B cell (primary cell): ENCODE results near the gene IL34. TPM values are rescaled to one million over a fixed set of nuclear protein-coding genes. Genes with fewer than 3 reads are reported as not detected.

ENCODE experiments used
- ATAC-seq: fragments of 200-7000 bp; cut with Tn5 transposase; one replicate; pipeline ENCODE4 v1.10.0; 2021; ENCODE audit warnings: low read depth, mild to moderate bottlenecking, moderate number of reproducible peaks, moderate library complexity
- CTCF ChIA-PET: fragments of 350-600 bp; sonication (Branson Sonifier 250); formaldehyde crosslinking; loops from one replicate; lab custom pipeline; 2021; ENCODE audit warnings: antibody characterized with exemption, inconsistent platforms; lab: Charles Lee
- POLR2A ChIA-PET: fragments of 350-600 bp; sonication (Branson Sonifier 250); formaldehyde crosslinking; loops from one replicate; lab custom pipeline; 2021; ENCODE audit warnings: antibody characterized with exemption; lab: Charles Lee
- DNase-seq: peaks from one replicate; pipeline ENCODE4 v3.0.0; 2013
- H2AFZ ChIP-seq: 2 replicates; pipeline ENCODE4 v1.6.1; 2012; ENCODE audit warnings: mild to moderate bottlenecking, low read depth, low read length; ENCODE audit not compliant: insufficient read depth, poor library complexity, severe bottlenecking
- H3K27ac ChIP-seq, 2 donors: 1 replicate in 1 of 2; 2 replicates in 1 of 2; pipeline ENCODE4 v1.5.1; 2012 to 2013; ENCODE audit warnings: low read length in 2 of 2, mild to moderate bottlenecking in 2 of 2, moderate library complexity in 1 of 2
- H3K27me3 ChIP-seq, 4 experiments: fragments of 200-600 bp in 1 of 4; sonication (generic) in 1 of 4; replicated peaks in 1 of 4; 1 replicate in 2 of 4; 2 replicates in 2 of 4; pipeline versions ENCODE4 v1.6.1 to v1.7.0; 2013 to 2016; ENCODE audit warnings: low read length in 3 of 4, mild to moderate bottlenecking in 2 of 4, mixed read lengths in 1 of 4, moderate library complexity in 1 of 4; ENCODE audit not compliant: insufficient read depth in 4 of 4, control insufficient read depth in 3 of 4; ENCODE audit errors: control extremely low read depth in 1 of 4
- H3K36me3 ChIP-seq, 2 experiments: replicated peaks in 1 of 2; 1 replicate in 1 of 2; 2 replicates in 1 of 2; pipeline versions ENCODE4 v1.6.1 to v1.7.1; 2013; ENCODE audit warnings: low read length in 1 of 2; ENCODE audit not compliant: insufficient read depth in 2 of 2, control insufficient read depth in 1 of 2; ENCODE audit errors: control extremely low read depth in 1 of 2, extremely low read depth in 1 of 2
- H3K4me1 ChIP-seq, 2 donors: fragments of 200-600 bp in 1 of 2; sonication (generic) in 1 of 2; 1 replicate in 1 of 2; 2 replicates in 1 of 2; pipeline versions ENCODE4 v1.5.1 to v1.6.1; 2013 to 2017; ENCODE audit warnings: low read length in 2 of 2; ENCODE audit not compliant: control insufficient read depth in 2 of 2, insufficient read depth in 2 of 2
- H3K4me2 ChIP-seq: replicated peaks from 2 replicates; pipeline ENCODE3; 2012; ENCODE audit warnings: mild to moderate bottlenecking, low read depth, low read length; ENCODE audit not compliant: poor library complexity, severe bottlenecking
- H3K4me3 ChIP-seq, 5 experiments: fragments of 200-600 bp in 1 of 5; sonication (generic) in 1 of 5; 1 replicate in 3 of 5; 2 replicates in 2 of 5; pipeline versions ENCODE4 v1.5.1 to v1.7.0; 2011 to 2016; ENCODE audit warnings: low read length in 4 of 5, mild to moderate bottlenecking in 4 of 5, low read depth in 2 of 5, control low read depth in 1 of 5, moderate library complexity in 1 of 5; ENCODE audit not compliant: insufficient read depth in 1 of 5; ENCODE audit errors: control extremely low read depth in 1 of 5, extremely low read depth in 1 of 5
- H3K79me2 ChIP-seq: fragments of 200-600 bp; sonication (generic); one replicate; pipeline ENCODE4 v1.6.0; 2016; ENCODE audit warnings: low read length; ENCODE audit not compliant: control insufficient read depth, insufficient read depth
- H3K9ac ChIP-seq: fragments of 200-600 bp; sonication (generic); 2 replicates; pipeline ENCODE4 v1.6.1; 2017; ENCODE audit warnings: mild to moderate bottlenecking, low read length, moderate library complexity
- H3K9me3 ChIP-seq, 3 donors: one replicate each; pipeline versions ENCODE4 v1.6.1 to v1.7.1; 2013; ENCODE audit warnings: low read length in 2 of 3; ENCODE audit not compliant: control insufficient read depth in 2 of 3, insufficient read depth in 1 of 3; ENCODE audit errors: control extremely low read depth in 1 of 3
- H4K20me1 ChIP-seq: 2 replicates; pipeline ENCODE4 v1.6.0; 2012; ENCODE audit warnings: mild to moderate bottlenecking, low read length; ENCODE audit not compliant: insufficient read depth, control insufficient read depth, poor library complexity, severe bottlenecking
- H3K27ac Mint-ChIP-seq: one replicate; pipeline ENCODE4 v1.8.0; 2021; ENCODE audit warnings: mixed read lengths
- H3K27me3 Mint-ChIP-seq: one replicate; pipeline ENCODE4 v1.8.0; 2021; ENCODE audit warnings: mixed read lengths
- H3K4me1 Mint-ChIP-seq: one replicate; pipeline ENCODE4 v1.8.0; 2021; ENCODE audit warnings: mixed read lengths
- H3K4me3 Mint-ChIP-seq: one replicate; pipeline ENCODE4 v1.8.0; 2021; ENCODE audit warnings: mixed read lengths
- H3K9me3 Mint-ChIP-seq: one replicate; pipeline ENCODE4 v1.8.0; 2022; ENCODE audit warnings: mixed read lengths; ENCODE audit not compliant: insufficient read depth
- CTCF ChIP-seq: fragments of 200-600 bp; IDR thresholded peaks from one replicate; pipeline ENCODE4 v1.8.0; 2022; ENCODE audit warnings: antibody characterized with exemption, mild to moderate bottlenecking
- EZH2 ChIP-seq: IDR thresholded peaks from 2 replicates; pipeline ENCODE4 v1.6.1; 2012; ENCODE audit warnings: borderline replicate concordance, low read depth, mild to moderate bottlenecking, moderate library complexity, low read length; ENCODE audit not compliant: insufficient read depth, poor library complexity, severe bottlenecking
- WGBS: methylation state at CpG from one replicate; pipeline ENCODE4 v1.1.5; 2013; ENCODE audit warnings: missing lambda C conversion rate; ENCODE audit not compliant: insufficient coverage; 5-methylcytosine and 5-hydroxymethylcytosine counted together
- intact Hi-C: fragments of 100-400 bp; cut with micrococcal nuclease; formaldehyde crosslinking; loops from one replicate; pipeline ENCODE4 v1.10.0; 2022
- polyA plus RNA-seq: library from polyadenylated mRNA; depleted of rRNA; stranded (reverse); fragments of >200 nt; gene quantifications from 2 replicates; pipeline ENCODE4 v1.2.3, GENCODE V29; 2012
- total RNA-seq, 2 donors: library from RNA; stranded (reverse); fragments of 120-200 nt in 1 of 2; gene quantifications; 1 replicate in 1 of 2; 2 replicates in 1 of 2; pipeline versions ENCODE4 v1.2.3 to v1.2.4, GENCODE V29; 2013 to 2022

Gene IL34
- total and polyA plus RNA-seq, 2 donors (not counting 1 experiment from before 2014, with no cell fraction given), result 0.09 TPM; not detected in 1

GRCh38 chr16:70685061-70685937 lies 38.9 kb downstream of the IL34 start:
- 5% methylated on average over 90 of the region's 90 CpGs for WGBS
- H3K79me2 ChIP-seq, result no peaks in the 10 kb centered on the region
- H3K36me3 ChIP-seq, result no peaks in the 10 kb centered on the region
- H3K9ac ChIP-seq, result no peak overlapping the region
- H4K20me1 ChIP-seq, result no peaks in the 10 kb centered on the region
- peaks cover 0 to 4% of the 10 kb centered on the region in 2 donors for H3K4me1 ChIP-seq
- H2AFZ ChIP-seq, result no peak overlapping the region
- intact Hi-C loops, result no loop called here
- no peak overlapping the region for H3K4me3 ChIP-seq
- TF ChIP-seq CTCF, result no peak
- TF ChIP-seq EZH2, result no peak
- POLR2A ChIA-PET, result interaction anchor here (0.8 kb wide), 1 partner anchor 1129 kb away, joined by 6 read pairs; no protein-coding TSS in a partner anchor
- H3K9me3 ChIP-seq, result no peaks in the 10 kb centered on the region
- Mint-ChIP-seq H3K27ac (no peak overlapping the region), H3K4me1 (peaks cover 9% of the 10 kb centered on the region), H3K27me3 (peaks cover 9% of the 10 kb centered on the region), H3K4me3 (peak overlapping the region; percentile 60), H3K9me3 (no peaks in the 10 kb centered on the region)
- CTCF ChIA-PET, result no interaction called here
- DNase-seq (no peak), ATAC-seq (peak; percentile 18)
- peaks cover 0 to 25% (median 3%) of the 10 kb centered on the region in 4 experiments for H3K27me3 ChIP-seq
- peak overlapping the region; percentile 55 for H3K4me2 ChIP-seq
- no peak overlapping the region for H3K27ac ChIP-seq

- Histone ChIP-seq H3K27me3 (peaks cover 0 to 25% (median 3%) of the 10 kb centered on the region in 4 experiments), H3K4me3 (no peak within 1 kb of the TSS), H2AFZ (no peak within 1 kb of the TSS), H3K79me2 (no peaks in the 10 kb centered on the region), H3K27ac (no peak within 1 kb of the TSS), H3K4me2 (peak within 1 kb of the TSS; percentile 55), H4K20me1 (no peaks in the 10 kb centered on the region), H3K4me1 (peaks cover 0 to 4% of the 10 kb centered on the region in 2 donors), H3K9me3 (no peaks in the 10 kb centered on the region), H3K9ac (no peak within 1 kb of the TSS), H3K36me3 (no peaks in the 10 kb centered on the region)
- TF ChIP-seq EZH2, result no peak
- no peak for TF ChIP-seq CTCF
- ChIA-PET POLR2A (no interaction called here), CTCF (no interaction called here)
- H3K9me3 Mint-ChIP-seq, result no peaks in the 10 kb centered on the region
- ATAC-seq, result peak; percentile 44
- no peak for DNase-seq
- WGBS, result 2% methylated on average over 72 of the region's 72 CpGs
- H3K27me3 Mint-ChIP-seq, result peaks cover 9% of the 10 kb centered on the region
- H3K27ac Mint-ChIP-seq, result no peak within 1 kb of the TSS
- H3K4me3 Mint-ChIP-seq, result peak within 1 kb of the TSS; percentile 72
- intact Hi-C loops, result no loop called here
- peaks cover 9% of the 10 kb centered on the region for H3K4me1 Mint-ChIP-seq
Measured at GRCh38 chr16:70685938-70686375, 39.6 kb downstream of the IL34 start, which contains the start of gene MTSS2. MTSS2 (minus strand) TSS chr16:70686053; CDS start chr16:70685791, 262 bp downstream.
